Smooth muscle cell (in vitro differentiated cells): ENCODE measurements around the gene ATOH8. TPM values are rescaled to one million over a fixed set of nuclear protein-coding genes. Genes with fewer than 3 reads are reported as not detected.

Experiments used
- DNase-seq: peaks from one replicate; lab custom pipeline; 2025; ENCODE audit not compliant: unreplicated experiment; lab: John Stamatoyannopoulos, UW
- H2AFZ ChIP-seq: fragments of 200-600 bp; sonication (generic); 2 replicates; pipeline ENCODE4 v1.6.0; 2016; ENCODE audit warnings: antibody characterized with exemption, low read depth, mild to moderate bottlenecking
- H3F3A ChIP-seq: fragments of 200-600 bp; sonication (generic); 2 replicates; pipeline ENCODE4 v1.6.0; 2017; ENCODE audit warnings: antibody characterized with exemption, low read depth
- H3K27ac ChIP-seq: fragments of 200-600 bp; sonication (generic); 2 replicates; pipeline ENCODE4 v1.5.1; 2016; ENCODE audit warnings: low read depth, mild to moderate bottlenecking
- H3K27me3 ChIP-seq: fragments of 200-600 bp; sonication (generic); 2 replicates; pipeline ENCODE4 v1.6.1; 2016; ENCODE audit warnings: low read depth, mild to moderate bottlenecking
- H3K36me3 ChIP-seq: fragments of 200-600 bp; sonication (generic); 2 replicates; pipeline ENCODE4 v1.5.1; 2016; ENCODE audit warnings: low read depth
- H3K4me1 ChIP-seq: fragments of 200-600 bp; sonication (generic); 2 replicates; pipeline ENCODE4 v1.5.1; 2016; ENCODE audit warnings: low read depth
- H3K4me2 ChIP-seq: fragments of 200-600 bp; sonication (generic); 2 replicates; pipeline ENCODE4 v1.6.0; 2016; ENCODE audit warnings: mild to moderate bottlenecking
- H3K4me3 ChIP-seq: fragments of 200-600 bp; sonication (generic); 2 replicates; pipeline ENCODE4 v1.5.1; 2016; ENCODE audit warnings: mild to moderate bottlenecking
- H3K79me2 ChIP-seq: fragments of 200-600 bp; sonication (generic); 2 replicates; pipeline ENCODE4 v1.6.0; 2016; ENCODE audit warnings: low read depth, mild to moderate bottlenecking
- H3K9ac ChIP-seq: fragments of 200-600 bp; sonication (generic); 2 replicates; pipeline ENCODE4 v1.6.0; 2016; ENCODE audit warnings: low read depth
- H3K9me3 ChIP-seq: fragments of 200-600 bp; sonication (generic); replicated peaks from 2 replicates; pipeline ENCODE4 v1.5.1; 2016; ENCODE audit warnings: low read depth
- H4K20me1 ChIP-seq: fragments of 200-600 bp; sonication (generic); 2 replicates; pipeline ENCODE4 v1.6.0; 2016; ENCODE audit warnings: low read depth
- CTCF ChIP-seq: fragments of 200-600 bp; sonication (generic); IDR thresholded peaks from 2 replicates; pipeline ENCODE4 v1.5.1; 2017; ENCODE audit warnings: borderline replicate concordance, mild to moderate bottlenecking, antibody characterized with exemption; ENCODE audit not compliant: insufficient read depth, poor library complexity, severe bottlenecking
- WGBS: methylation state at CpG from one replicate; pipeline ENCODE4 v1.1.7; 2016; ENCODE audit warnings: low lambda C conversion rate; 5-methylcytosine and 5-hydroxymethylcytosine counted together
- polyA plus RNA-seq: library from polyadenylated mRNA; unstranded; fragments of >200 nt; fragmentation: Nextera tagmentation; extraction: Ambion mirVana; gene quantifications from 2 replicates; pipeline ENCODE4 v1.2.1, GENCODE V29; 2016
- total RNA-seq: library from RNA; depleted of rRNA; stranded (reverse); fragments of >200 nt; gene quantifications from 2 replicates; pipeline ENCODE4 v1.2.3, GENCODE V29; 2014

ATOH8 gene
- total and polyA plus RNA-seq, 2 experiments from 2014 or later, result 5.2 to 6.5 TPM

DNA sequence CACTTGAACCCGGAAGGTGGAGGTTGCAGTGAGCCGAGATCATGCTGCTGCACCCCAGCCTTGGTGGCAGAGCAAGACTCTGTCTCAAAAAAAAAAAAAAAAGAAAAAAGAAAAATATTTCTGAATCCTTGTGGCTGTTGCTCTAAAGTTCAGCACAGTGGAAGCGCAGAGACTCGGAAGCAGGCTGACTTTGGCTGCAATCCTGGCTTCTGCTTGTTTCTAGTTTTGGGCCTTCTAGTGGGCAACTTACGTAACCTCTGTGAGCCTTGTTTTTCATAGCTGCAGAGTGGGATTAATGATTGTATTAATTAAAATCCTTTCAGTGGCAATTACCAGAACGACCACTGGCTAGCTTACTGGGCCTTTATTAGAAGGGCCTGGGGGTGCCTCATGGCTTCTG is 31.3 kb upstream of the ATOH8 start:
- no peak for TF ChIP-seq CTCF
- Histone ChIP-seq H4K20me1 (no peaks in the 10 kb centered on the region), H2AFZ (no peak overlapping the region), H3K79me2 (no peaks in the 10 kb centered on the region), H3K27me3 (no peaks in the 10 kb centered on the region), H3K36me3 (no peaks in the 10 kb centered on the region), H3K4me1 (peaks cover 5% of the 10 kb centered on the region), H3K9me3 (no peaks in the 10 kb centered on the region), H3K27ac (no peak overlapping the region), H3F3A (no peaks in the 10 kb centered on the region), H3K4me3 (no peak overlapping the region), H3K4me2 (no peak overlapping the region), H3K9ac (no peak overlapping the region)
- no peak for DNase-seq
- WGBS, result 94% methylated on average over 6 of the region's 6 CpGs

GRCh38 chr2:85723707-85724360 is 30.0 kb upstream of the ATOH8 start:
- no peaks in the 10 kb centered on the region for H4K20me1 ChIP-seq
- H3K27me3 ChIP-seq, result no peaks in the 10 kb centered on the region
- no peaks in the 10 kb centered on the region for H3K36me3 ChIP-seq
- no peaks in the 10 kb centered on the region for H3K9me3 ChIP-seq
- H3K79me2 ChIP-seq, result no peaks in the 10 kb centered on the region
- no peak overlapping the region for H3K4me3 ChIP-seq
- H3K4me2 ChIP-seq, result no peak overlapping the region
- H3K27ac ChIP-seq, result no peak overlapping the region
- WGBS, result 92% methylated on average over 2 of the region's 2 CpGs
- H2AFZ ChIP-seq, result no peak overlapping the region
- H3K4me1 ChIP-seq, result no peaks in the 10 kb centered on the region
- no peaks in the 10 kb centered on the region for H3F3A ChIP-seq
- TF ChIP-seq CTCF, result no peak
- no peak overlapping the region for H3K9ac ChIP-seq
- DNase-seq, result no peak

DNA sequence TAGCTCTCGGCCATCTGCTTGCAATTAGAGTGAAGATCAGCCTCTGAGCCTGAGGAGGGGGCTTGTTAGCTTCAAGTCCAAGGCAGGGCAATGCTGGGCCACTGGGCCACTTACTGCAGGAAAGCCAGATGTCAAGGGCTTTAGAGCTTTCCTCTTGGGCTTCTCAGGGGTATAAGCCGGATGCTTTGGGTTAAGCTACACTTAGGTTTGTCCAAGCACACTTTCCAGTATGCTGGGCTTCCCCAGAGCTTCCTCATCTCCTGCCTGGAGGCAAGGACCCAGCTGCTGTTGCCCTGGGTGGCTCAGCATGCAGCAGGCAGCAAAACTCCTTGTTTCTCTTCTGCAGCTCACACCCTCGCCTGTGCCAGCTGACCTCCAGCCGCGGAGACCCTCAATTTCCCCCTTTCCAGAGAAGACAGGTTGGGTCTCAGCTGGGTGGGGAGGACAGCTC is 29.0 kb upstream of the ATOH8 start:
- Histone ChIP-seq H4K20me1 (no peaks in the 10 kb centered on the region), H3K79me2 (no peaks in the 10 kb centered on the region), H3F3A (no peaks in the 10 kb centered on the region), H3K9ac (no peak overlapping the region), H3K4me2 (no peak overlapping the region), H3K27me3 (no peaks in the 10 kb centered on the region), H3K27ac (no peak overlapping the region), H3K9me3 (no peaks in the 10 kb centered on the region), H3K4me3 (no peak overlapping the region), H2AFZ (no peak overlapping the region), H3K36me3 (no peaks in the 10 kb centered on the region), H3K4me1 (no peaks in the 10 kb centered on the region)
- WGBS, result 81% methylated on average over 5 of the region's 5 CpGs
- DNase-seq, result no peak
- TF ChIP-seq CTCF, result no peak

DNA sequence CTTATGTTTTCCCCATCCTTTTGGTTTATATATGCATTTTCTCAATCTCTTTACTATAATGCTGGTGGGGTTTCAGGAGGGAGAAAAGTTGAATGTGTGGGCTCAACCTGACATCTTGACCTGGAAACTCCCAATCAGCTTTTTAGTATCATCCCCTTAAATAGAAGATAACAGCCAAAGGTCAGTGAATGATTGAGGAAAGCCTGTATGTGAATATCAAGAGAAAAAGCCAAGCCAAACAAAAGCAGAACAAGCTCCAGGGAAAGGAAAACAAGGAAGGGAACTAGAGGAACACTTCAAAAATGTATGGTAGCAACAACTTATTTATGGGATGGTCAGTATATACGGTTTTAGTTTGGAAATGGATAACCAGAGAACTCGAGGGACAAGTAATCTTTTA is 28.3 kb upstream of the ATOH8 start:
- WGBS, result 71% methylated on average over 2 of the region's 2 CpGs
- Histone ChIP-seq H3K4me1 (no peaks in the 10 kb centered on the region), H3K27ac (no peak overlapping the region), H2AFZ (no peak overlapping the region), H3K9ac (no peak overlapping the region), H3K4me2 (no peak overlapping the region), H3F3A (no peaks in the 10 kb centered on the region), H3K79me2 (no peaks in the 10 kb centered on the region), H3K27me3 (no peaks in the 10 kb centered on the region), H3K9me3 (no peaks in the 10 kb centered on the region), H3K36me3 (no peaks in the 10 kb centered on the region), H4K20me1 (no peaks in the 10 kb centered on the region), H3K4me3 (no peak overlapping the region)
- TF ChIP-seq CTCF, result no peak
- no peak for DNase-seq
